Hepatocyte (in vitro differentiated cells): ENCODE data around the gene BAIAP2L1. TPM values are rescaled to one million over a fixed set of nuclear protein-coding genes. Genes with fewer than 3 reads are reported as not detected.

Experiments used
- DNase-seq: peaks from one replicate; pipeline ENCODE4 v3.0.0-alpha.2; 2016; ENCODE audit warnings: low spot score
- H2AFZ ChIP-seq: fragments of 200-600 bp; sonication (generic); 2 replicates; pipeline ENCODE4 v1.6.0; 2016; ENCODE audit warnings: antibody characterized with exemption, mild to moderate bottlenecking
- H3K27ac ChIP-seq: fragments of 200-600 bp; sonication (generic); 2 replicates; pipeline ENCODE4 v1.5.1; 2016; ENCODE audit warnings: mild to moderate bottlenecking
- H3K27me3 ChIP-seq: fragments of 200-600 bp; sonication (generic); 2 replicates; pipeline ENCODE4 v1.6.1; 2016
- H3K36me3 ChIP-seq: fragments of 200-600 bp; sonication (generic); replicated peaks from 2 replicates; pipeline ENCODE4 v1.5.1; 2016; ENCODE audit warnings: low read depth; ENCODE audit not compliant: insufficient read depth
- H3K4me1 ChIP-seq: fragments of 200-600 bp; sonication (generic); 2 replicates; pipeline ENCODE4 v1.5.1; 2016; ENCODE audit warnings: mild to moderate bottlenecking, moderate library complexity; ENCODE audit not compliant: insufficient read depth
- H3K4me2 ChIP-seq: fragments of 200-600 bp; sonication (generic); 2 replicates; pipeline ENCODE4 v1.6.0; 2016
- H3K4me3 ChIP-seq: fragments of 200-600 bp; sonication (generic); 2 replicates; pipeline ENCODE4 v1.5.1; 2016; ENCODE audit warnings: mild to moderate bottlenecking
- H3K79me2 ChIP-seq: fragments of 200-600 bp; sonication (generic); 2 replicates; pipeline ENCODE4 v1.6.0; 2017; ENCODE audit warnings: mild to moderate bottlenecking
- H3K9me2 ChIP-seq: fragments of 200-600 bp; sonication (generic); replicated peaks from 2 replicates; pipeline ENCODE4 v1.6.0; 2017; ENCODE audit warnings: mild to moderate bottlenecking; ENCODE audit not compliant: insufficient read depth
- H3K9me3 ChIP-seq: fragments of 200-600 bp; sonication (generic); 2 replicates; pipeline ENCODE4 v1.5.1; 2016; ENCODE audit warnings: low read depth, mild to moderate bottlenecking
- H4K20me1 ChIP-seq: fragments of 200-600 bp; sonication (generic); 2 replicates; pipeline ENCODE4 v1.6.0; 2016; ENCODE audit warnings: mild to moderate bottlenecking; ENCODE audit not compliant: insufficient read depth, poor library complexity, severe bottlenecking
- EZH2 ChIP-seq: fragments of 200-600 bp; sonication (generic); IDR thresholded peaks from 2 replicates; pipeline ENCODE4 v1.6.1; 2016; ENCODE audit warnings: antibody characterized with exemption, mild to moderate bottlenecking, borderline replicate concordance
- EZH2phosphoT487 ChIP-seq: fragments of 200-600 bp; sonication (generic); IDR thresholded peaks from one replicate; pipeline ENCODE4 v1.6.1; 2018; ENCODE audit warnings: antibody characterized with exemption, mild to moderate bottlenecking, low read depth, moderate library complexity; ENCODE audit not compliant: unreplicated experiment, severe bottlenecking
- WGBS: methylation state at CpG from one replicate; pipeline ENCODE4 v1.1.6; 2016; ENCODE audit warnings: low lambda C conversion rate; ENCODE audit errors: missing lambda C conversion rate; 5-methylcytosine and 5-hydroxymethylcytosine counted together
- polyA plus RNA-seq: library from polyadenylated mRNA; unstranded; fragments of >200 nt; fragmentation: Nextera tagmentation; extraction: Ambion mirVana; gene quantifications from 2 replicates; pipeline ENCODE4 v1.2.1, GENCODE V29; 2016
- total RNA-seq: library from RNA; depleted of rRNA; stranded (reverse); fragments of >200 nt; gene quantifications from 2 replicates; pipeline ENCODE4 v1.2.3, GENCODE V29; 2014
- TF ChIP-seq, protein P1 (sequence below): fragments of 200-600 bp; sonication (generic); IDR thresholded peaks from 2 replicates; pipeline ENCODE4 v1.5.1; 2016; ENCODE audit warnings: antibody characterized with exemption, mild to moderate bottlenecking; ENCODE audit not compliant: poor library complexity

BAIAP2L1 gene
- total and polyA plus RNA-seq, 2 experiments from 2014 or later = 25.4 to 32.0 TPM

GRCh38 chr7:98289333-98289875 lies 111.5 kb downstream of the BAIAP2L1 start:
- H3K27ac ChIP-seq = no peak overlapping the region
- 95% methylated on average over 4 of the region's 4 CpGs for WGBS

GRCh38 chr7:98288064-98288823 lies 112.6 kb downstream of the BAIAP2L1 start:
- H3K9me2 ChIP-seq = no peaks in the 10 kb centered on the region
- H3K79me2 ChIP-seq = peaks cover 71% of the 10 kb centered on the region
- 95% methylated on average over 12 of the region's 12 CpGs for WGBS

More at GRCh38 chr7:98289333-98289875, 111.5 kb downstream of the BAIAP2L1 start:
- Histone ChIP-seq H3K4me1 (peaks cover 21% of the 10 kb centered on the region), H3K9me3 (no peaks in the 10 kb centered on the region), H3K79me2 (peaks cover 60% of the 10 kb centered on the region), H3K4me2 (no peak overlapping the region), H3K36me3 (no peaks in the 10 kb centered on the region), H3K27me3 (no peaks in the 10 kb centered on the region), H3K4me3 (no peak overlapping the region), H2AFZ (no peak overlapping the region), H3K9me2 (no peaks in the 10 kb centered on the region), H4K20me1 (peaks cover 85% of the 10 kb centered on the region)
- DNase-seq = no peak
- no peak for TF ChIP-seq EZH2phosphoT487
- TF ChIP-seq, protein P1, sequence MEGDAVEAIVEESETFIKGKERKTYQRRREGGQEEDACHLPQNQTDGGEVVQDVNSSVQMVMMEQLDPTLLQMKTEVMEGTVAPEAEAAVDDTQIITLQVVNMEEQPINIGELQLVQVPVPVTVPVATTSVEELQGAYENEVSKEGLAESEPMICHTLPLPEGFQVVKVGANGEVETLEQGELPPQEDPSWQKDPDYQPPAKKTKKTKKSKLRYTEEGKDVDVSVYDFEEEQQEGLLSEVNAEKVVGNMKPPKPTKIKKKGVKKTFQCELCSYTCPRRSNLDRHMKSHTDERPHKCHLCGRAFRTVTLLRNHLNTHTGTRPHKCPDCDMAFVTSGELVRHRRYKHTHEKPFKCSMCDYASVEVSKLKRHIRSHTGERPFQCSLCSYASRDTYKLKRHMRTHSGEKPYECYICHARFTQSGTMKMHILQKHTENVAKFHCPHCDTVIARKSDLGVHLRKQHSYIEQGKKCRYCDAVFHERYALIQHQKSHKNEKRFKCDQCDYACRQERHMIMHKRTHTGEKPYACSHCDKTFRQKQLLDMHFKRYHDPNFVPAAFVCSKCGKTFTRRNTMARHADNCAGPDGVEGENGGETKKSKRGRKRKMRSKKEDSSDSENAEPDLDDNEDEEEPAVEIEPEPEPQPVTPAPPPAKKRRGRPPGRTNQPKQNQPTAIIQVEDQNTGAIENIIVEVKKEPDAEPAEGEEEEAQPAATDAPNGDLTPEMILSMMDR = no peak
- no peak for TF ChIP-seq EZH2

GRCh38 chr7:98287486-98287959 lies 113.4 kb downstream of the BAIAP2L1 start:
- WGBS = 85% methylated on average over 13 of the region's 14 CpGs
- Histone ChIP-seq H3K36me3 (no peaks in the 10 kb centered on the region), H3K79me2 (peaks cover 78% of the 10 kb centered on the region)

More at GRCh38 chr7:98288064-98288823, 112.6 kb downstream of the BAIAP2L1 start:
- H4K20me1 ChIP-seq = peaks cover 93% of the 10 kb centered on the region
- H3K36me3 ChIP-seq = no peaks in the 10 kb centered on the region
- H3K27me3 ChIP-seq = no peaks in the 10 kb centered on the region
- no peak for TF ChIP-seq EZH2
- TF ChIP-seq, protein P1 = no peak
- no peak for TF ChIP-seq EZH2phosphoT487
- DNase-seq = no peak
- H3K4me1 ChIP-seq = peaks cover 33% of the 10 kb centered on the region
- no peak overlapping the region for H3K27ac ChIP-seq
- H2AFZ ChIP-seq = no peak overlapping the region
- H3K4me2 ChIP-seq = no peak overlapping the region
- no peaks in the 10 kb centered on the region for H3K9me3 ChIP-seq
- no peak overlapping the region for H3K4me3 ChIP-seq

More at GRCh38 chr7:98287486-98287959, 113.4 kb downstream of the BAIAP2L1 start:
- no peaks in the 10 kb centered on the region for H3K27me3 ChIP-seq
- H3K4me1 ChIP-seq = peaks cover 37% of the 10 kb centered on the region
- no peaks in the 10 kb centered on the region for H3K9me2 ChIP-seq
- H2AFZ ChIP-seq = no peak overlapping the region
- no peak overlapping the region for H3K4me3 ChIP-seq
- peak; percentile 77 for DNase-seq
- H3K9me3 ChIP-seq = no peaks in the 10 kb centered on the region
- no peak for TF ChIP-seq EZH2phosphoT487
- no peak for TF ChIP-seq EZH2
- TF ChIP-seq, protein P1 = no peak
- peaks cover 92% of the 10 kb centered on the region for H4K20me1 ChIP-seq
- no peak overlapping the region for H3K27ac ChIP-seq
- no peak overlapping the region for H3K4me2 ChIP-seq
